HCT116 (cell line): ENCODE results near the gene ADAMTS1. TPM values are rescaled to one million over a fixed set of nuclear protein-coding genes. Genes with fewer than 3 reads are reported as not detected.

Experiments
- ATAC-seq: fragments of 200-7000 bp; cut with Tn5 transposase; 2 replicates; pipeline ENCODE4 v1.9.1; 2020; ENCODE audit warnings: mild to moderate bottlenecking, moderate library complexity
- BruUV-seq: library from RNA; stranded (reverse); fragments of 400-500 nt; replicated peaks from 2 replicates; lab custom pipeline; 2021; lab: Mats Ljungman, UMichigan
- CTCF ChIA-PET: fragments of 300-600 bp; sonication (Branson Sonifier 250); formaldehyde crosslinking; loops from one replicate; lab custom pipeline; 2021; ENCODE audit warnings: antibody characterized with exemption; lab: Charles Lee
- POLR2A ChIA-PET: fragments of 300-600, 350-600 bp; sonication (Branson Sonifier 250); formaldehyde crosslinking; loops from one replicate; lab custom pipeline; 2021; ENCODE audit warnings: antibody characterized with exemption; lab: Charles Lee
- RAD21 ChIA-PET, 2 experiments: fragments of 300-600 bp; sonication (Branson Sonifier 250); formaldehyde crosslinking; loops; one replicate each; lab custom pipeline; 2023; ENCODE audit warnings: low total read pairs in 2 of 2; ENCODE audit not compliant: uncharacterized antibody in 2 of 2, unreplicated experiment in 2 of 2, low non-redundant PET in 1 of 2; lab: Charles Lee
- DNase-seq: peaks from one replicate; pipeline ENCODE4 v3.0.0-alpha.2; 2010; ENCODE audit warnings: low read depth, low spot score
- H2AFZ ChIP-seq: fragments of 200-600 bp; shearing (Covaris generic), sonication (generic); 2 replicates; pipeline ENCODE4 v1.6.1; 2017; ENCODE audit warnings: low read depth, mixed run types, mixed read lengths, antibody characterized with exemption, low read length; ENCODE audit not compliant: poor library complexity, severe bottlenecking
- H3K27ac ChIP-seq: 2 replicates; pipeline ENCODE4 v1.5.1; 2012; ENCODE audit warnings: low read depth, low read length
- H3K27me3 ChIP-seq: fragments of 200-600 bp; sonication (generic); 2 replicates; pipeline ENCODE4 v1.6.1; 2016; ENCODE audit warnings: mixed run types, low read length, mixed read lengths; ENCODE audit not compliant: insufficient read depth
- H3K36me3 ChIP-seq, 2 experiments: fragments of 200-500 bp in 1 of 2; fragments of 200-600 bp in 1 of 2; sonication (Bioruptor generic) in 1 of 2; sonication (generic) in 1 of 2; 2 replicates each; pipeline versions ENCODE4 v1.5.1 to v1.6.1; 2014 to 2016; ENCODE audit warnings: low read length in 2 of 2, inconsistent platforms in 1 of 2, mixed read lengths in 1 of 2, mixed run types in 1 of 2; ENCODE audit not compliant: insufficient read depth in 2 of 2, control insufficient read depth in 1 of 2
- H3K4me1 ChIP-seq, 2 experiments: fragments of 200-600 bp in 1 of 2; sonication (generic) in 1 of 2; 2 replicates each; pipeline versions ENCODE4 v1.5.1 to v1.6.1; 2012 to 2017; ENCODE audit warnings: low read length in 2 of 2, inconsistent platforms in 1 of 2, mild to moderate bottlenecking in 1 of 2, mixed read lengths in 1 of 2, mixed run types in 1 of 2, moderate library complexity in 1 of 2; ENCODE audit not compliant: insufficient read depth in 2 of 2, control insufficient read depth in 1 of 2
- H3K4me2 ChIP-seq: fragments of 200-600 bp; sonication (generic); 2 replicates; pipeline ENCODE4 v1.6.1; 2017; ENCODE audit warnings: mixed run types, low read length, mixed read lengths
- H3K4me3 ChIP-seq, 2 experiments: fragments of 200-600 bp in 1 of 2; sonication (generic) in 1 of 2; replicated peaks in 1 of 2; 2 replicates each; pipeline ENCODE4 v1.5.1; 2011 to 2016; ENCODE audit warnings: low read length in 2 of 2, control low read depth in 1 of 2, low read depth in 1 of 2, mild to moderate bottlenecking in 1 of 2, mixed read lengths in 1 of 2, mixed run types in 1 of 2
- H3K79me2 ChIP-seq: fragments of 200-600 bp; sonication (generic); 2 replicates; pipeline ENCODE4 v1.6.1; 2017; ENCODE audit warnings: mild to moderate bottlenecking, mixed run types, low read length, moderate library complexity, mixed read lengths; ENCODE audit not compliant: insufficient read depth
- H3K9ac ChIP-seq: fragments of 200-600 bp; sonication (generic); 2 replicates; pipeline ENCODE4 v1.6.1; 2016; ENCODE audit warnings: low read length, mixed read lengths
- H3K9me2 ChIP-seq: fragments of 200-600 bp; sonication (generic), shearing (Covaris generic); 2 replicates; pipeline ENCODE4 v1.6.1; 2017; ENCODE audit warnings: mixed run types, mild to moderate bottlenecking, moderate library complexity; ENCODE audit not compliant: insufficient read depth
- H3K9me3 ChIP-seq, 2 experiments: fragments of 200-500 bp in 1 of 2; fragments of 200-600 bp in 1 of 2; sonication (Bioruptor generic) in 1 of 2; sonication (generic) in 1 of 2; 2 replicates each; pipeline ENCODE4 v1.6.1; 2014 to 2017; ENCODE audit warnings: low read length in 2 of 2, mixed read lengths in 2 of 2, inconsistent platforms in 1 of 2, low read depth in 1 of 2, mild to moderate bottlenecking in 1 of 2, mixed run types in 1 of 2, moderate library complexity in 1 of 2; ENCODE audit not compliant: control insufficient read depth in 1 of 2, insufficient read depth in 1 of 2
- H4K20me1 ChIP-seq: fragments of 200-600 bp; sonication (generic), shearing (Covaris generic); 2 replicates; pipeline ENCODE4 v1.6.1; 2017; ENCODE audit warnings: mixed run types, mild to moderate bottlenecking, moderate library complexity; ENCODE audit not compliant: insufficient read depth
- CBX3 ChIP-seq: IDR thresholded peaks from 2 replicates; pipeline ENCODE4 v1.6.1; 2012; ENCODE audit warnings: low read depth
- CEBPB ChIP-seq: IDR thresholded peaks from 2 replicates; pipeline ENCODE4 v1.6.1; 2012; ENCODE audit warnings: low read depth
- EZH2 ChIP-seq: fragments of 200-600 bp; sonication (generic); IDR thresholded peaks from 2 replicates; pipeline ENCODE4 v1.6.1; 2017; ENCODE audit warnings: antibody characterized with exemption, mixed run types
- EZH2phosphoT487 ChIP-seq: fragments of 200-600 bp; IDR thresholded peaks from 2 replicates; pipeline ENCODE4 v1.6.1; 2018; ENCODE audit warnings: antibody characterized with exemption, borderline replicate concordance
- POLR2AphosphoS5 ChIP-seq: IDR thresholded peaks from 2 replicates; pipeline ENCODE4 v1.6.1; 2011; ENCODE audit warnings: mild to moderate bottlenecking, low read depth, low read length, moderate library complexity
- RAD21 ChIP-seq: IDR thresholded peaks from 2 replicates; pipeline ENCODE4 v1.6.1; 2012; ENCODE audit warnings: low read depth, mild to moderate bottlenecking
- REST ChIP-seq: IDR thresholded peaks from 2 replicates; pipeline ENCODE4 v1.6.1; 2012; ENCODE audit warnings: low read depth
- YY1 ChIP-seq: IDR thresholded peaks from 2 replicates; pipeline ENCODE4 v1.6.1; 2011; ENCODE audit warnings: low read length, low read depth, moderate library complexity, mild to moderate bottlenecking; ENCODE audit not compliant: insufficient replicate concordance; ENCODE audit errors: extremely low read depth
- intact Hi-C: fragments of 100-400 bp; cut with micrococcal nuclease; formaldehyde crosslinking; loops from 2 replicates; pipeline ENCODE4 v1.10.0; 2022
- total RNA-seq: library from RNA; stranded (reverse); gene quantifications from one replicate; pipeline ENCODE4 v1.2.1, GENCODE V29; 2021; ENCODE audit not compliant: unreplicated experiment

The ADAMTS1 gene
- total RNA-seq, 1 experiment from 2014 or later: 0.98 TPM

GRCh38 chr21:26881504-26882228 is 36.5 kb upstream of the ADAMTS1 start:
- Histone ChIP-seq H3K27me3 (no peaks in the 10 kb centered on the region), H4K20me1 (no peaks in the 10 kb centered on the region), H3K4me1 (no peaks in the 10 kb centered on the region), H3K9me2 (no peaks in the 10 kb centered on the region), H3K36me3 (no peaks in the 10 kb centered on the region), H3K27ac (no peak overlapping the region), H3K4me2 (no peak overlapping the region), H3K9ac (no peak overlapping the region), H3K4me3 (no peak overlapping the region), H3K79me2 (no peaks in the 10 kb centered on the region), H3K9me3 (peaks cover 11 to 31% of the 10 kb centered on the region in 2 experiments; a peak in 2 of 4 replicates), H2AFZ (no peak overlapping the region)
- POLR2A ChIA-PET: no interaction called here
- no peak for ATAC-seq
- no peak for TF ChIP-seq REST
- TF ChIP-seq EZH2: no peak
- TF ChIP-seq RAD21: no peak
- TF ChIP-seq CEBPB: no peak
- no peak for TF ChIP-seq POLR2AphosphoS5
- no peak for TF ChIP-seq YY1
- no peak for TF ChIP-seq EZH2phosphoT487
- no peak for TF ChIP-seq CBX3
- DNase-seq: no peak
- BruUV-seq: no TSS peak
- RAD21 ChIA-PET: no interaction called here
- CTCF ChIA-PET: no interaction called here
- intact Hi-C loops: no loop called here
